ENCODE results near the gene RNU6-1. TPM values are rescaled to one million over a fixed set of nuclear protein-coding genes. Genes with fewer than 3 reads are reported as not detected.

The RNU6-1 gene
- total RNA-seq, 6 experiments from 2014 or later: not detected

DNA sequence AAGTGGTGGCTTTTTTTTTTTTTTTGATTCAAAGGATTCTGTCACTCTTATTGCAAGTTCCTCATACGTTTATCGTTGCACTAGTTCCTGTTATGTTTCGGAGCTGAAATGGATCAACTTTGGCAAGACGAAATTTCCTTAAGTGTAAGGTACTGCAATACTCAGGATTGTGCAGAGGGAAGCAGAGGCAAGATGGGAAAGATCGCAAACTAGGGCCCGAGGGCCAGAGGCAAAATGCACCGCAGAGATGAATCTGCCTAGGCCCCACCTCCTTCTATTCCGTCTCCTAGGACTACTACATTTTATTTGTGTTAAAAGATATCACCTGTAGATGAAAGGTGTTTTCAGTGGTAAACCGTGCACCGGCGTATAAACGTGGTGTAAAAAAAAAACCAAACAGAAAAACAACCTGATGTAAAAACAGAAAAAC, 331 bp downstream of the RNU6-1 start:
- TF ChIP-seq, protein P1, sequence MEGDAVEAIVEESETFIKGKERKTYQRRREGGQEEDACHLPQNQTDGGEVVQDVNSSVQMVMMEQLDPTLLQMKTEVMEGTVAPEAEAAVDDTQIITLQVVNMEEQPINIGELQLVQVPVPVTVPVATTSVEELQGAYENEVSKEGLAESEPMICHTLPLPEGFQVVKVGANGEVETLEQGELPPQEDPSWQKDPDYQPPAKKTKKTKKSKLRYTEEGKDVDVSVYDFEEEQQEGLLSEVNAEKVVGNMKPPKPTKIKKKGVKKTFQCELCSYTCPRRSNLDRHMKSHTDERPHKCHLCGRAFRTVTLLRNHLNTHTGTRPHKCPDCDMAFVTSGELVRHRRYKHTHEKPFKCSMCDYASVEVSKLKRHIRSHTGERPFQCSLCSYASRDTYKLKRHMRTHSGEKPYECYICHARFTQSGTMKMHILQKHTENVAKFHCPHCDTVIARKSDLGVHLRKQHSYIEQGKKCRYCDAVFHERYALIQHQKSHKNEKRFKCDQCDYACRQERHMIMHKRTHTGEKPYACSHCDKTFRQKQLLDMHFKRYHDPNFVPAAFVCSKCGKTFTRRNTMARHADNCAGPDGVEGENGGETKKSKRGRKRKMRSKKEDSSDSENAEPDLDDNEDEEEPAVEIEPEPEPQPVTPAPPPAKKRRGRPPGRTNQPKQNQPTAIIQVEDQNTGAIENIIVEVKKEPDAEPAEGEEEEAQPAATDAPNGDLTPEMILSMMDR (IDR thresholded peaks at IDR 0.05): no peak
- no peak for TF ChIP-seq POLR2A (IDR thresholded peaks at IDR 0.05)
- H3K27me3 ChIP-seq: peaks cover 0 to 15% of the 10 kb centered on the region in 2 donors
- no peaks in the 10 kb centered on the region for H3K36me3 ChIP-seq
- peak; percentile 11 to 34 (median 22) for ATAC-seq
- intact Hi-C loops (cut with DNase I): loop anchor here in 1 of 2 donors (10.0 kb wide), 2 partner anchors 335 to 375 kb away; no protein-coding TSS in a partner anchor
- H3K27ac ChIP-seq: peak overlapping the region; percentile 92 to 93 (median 92)
- 6% methylated on average over 12 of the region's 12 CpGs for WGBS (ENCODE audit: insufficient coverage, low coverage, low lambda C conversion rate, missing lambda C conversion rate)
- no peak for DNase-seq
- peak overlapping the region; percentile 71 to 95 (median 71) for H3K4me3 ChIP-seq
- no peaks in the 10 kb centered on the region for H3K9me3 ChIP-seq
- peaks cover 0 to 32% (median 14%) of the 10 kb centered on the region in 4 donors for H3K4me1 ChIP-seq

DNA sequence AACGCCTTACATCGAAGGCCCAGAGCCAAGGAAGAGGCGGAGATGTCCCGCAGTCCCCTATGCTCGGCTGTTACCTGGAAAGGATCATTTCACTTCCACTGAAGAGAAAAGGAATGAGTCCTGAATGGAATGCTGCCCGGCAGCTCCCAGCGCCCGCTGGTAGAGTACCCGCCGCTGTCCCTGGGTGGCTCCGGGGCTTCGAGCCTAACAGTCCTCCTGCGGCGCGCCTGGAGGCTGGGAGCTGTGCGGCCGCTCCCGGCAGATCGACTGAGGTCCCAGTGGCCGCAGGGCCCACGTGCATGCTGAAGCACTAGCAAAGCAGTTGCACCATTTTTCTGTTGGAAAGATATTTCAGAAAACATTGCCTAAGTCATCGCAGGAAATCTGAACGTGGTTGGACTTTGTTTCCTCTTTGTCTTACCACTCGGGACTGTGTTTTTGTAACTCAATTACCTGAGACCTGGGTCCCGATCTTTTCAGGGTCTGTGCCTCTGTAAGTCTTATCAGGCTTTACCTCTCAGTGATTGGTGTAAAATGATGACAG, 984 bp downstream of the RNU6-1 start:
- peak overlapping the region; percentile 0 to 71 (median 25) for H3K4me3 ChIP-seq
- H3K9me3 ChIP-seq: no peaks in the 10 kb centered on the region
- ATAC-seq (peak; percentile 47 to 62 (median 59)), DNase-seq (peak; percentile 74 to 84 (median 78))
- H3K27me3 ChIP-seq: peaks cover 0 to 18% of the 10 kb centered on the region in 2 donors
- no peaks in the 10 kb centered on the region for H3K36me3 ChIP-seq
- TF ChIP-seq, protein P1 (IDR thresholded peaks at IDR 0.05): peak in 2 of 4 donors; percentile 11 to 22
- TF ChIP-seq POLR2A (IDR thresholded peaks at IDR 0.05): peak; percentile 30
- intact Hi-C loops (cut with DNase I): loop anchor here in 1 of 2 donors (10.0 kb wide), 2 partner anchors 334 to 374 kb away; no protein-coding TSS in a partner anchor
- H3K4me1 ChIP-seq: peaks cover 0 to 37% (median 18%) of the 10 kb centered on the region in 4 donors
- H3K27ac ChIP-seq: peak overlapping the region in 2 of 3 donors; percentile 92 to 93
- WGBS (ENCODE audit: insufficient coverage, low coverage, low lambda C conversion rate, missing lambda C conversion rate): 11% methylated on average over 12 of the region's 25 CpGs

GRCh38 chr15:67836955-67837354, 2.9 kb downstream of the RNU6-1 start:
- H3K9me3 ChIP-seq: no peaks in the 10 kb centered on the region
- DNase-seq (no peak), ATAC-seq (no peak)
- intact Hi-C loops (cut with DNase I): loop anchor here in 1 of 2 donors (10.0 kb wide), 2 partner anchors 332 to 372 kb away; no protein-coding TSS in a partner anchor
- H3K36me3 ChIP-seq: no peaks in the 10 kb centered on the region
- no CpG with 5 or more reads among the region's 2 CpGs for WGBS (ENCODE audit: insufficient coverage, low coverage, low lambda C conversion rate, missing lambda C conversion rate)
- H3K4me1 ChIP-seq: peaks cover 0 to 50% (median 25%) of the 10 kb centered on the region in 4 donors
- TF ChIP-seq, protein P1 (IDR thresholded peaks at IDR 0.05): no peak
- TF ChIP-seq POLR2A (IDR thresholded peaks at IDR 0.05): no peak
- H3K27me3 ChIP-seq: peaks cover 0 to 29% of the 10 kb centered on the region in 2 donors
- no peak overlapping the region for H3K4me3 ChIP-seq
- H3K27ac ChIP-seq: no peak overlapping the region

DNA sequence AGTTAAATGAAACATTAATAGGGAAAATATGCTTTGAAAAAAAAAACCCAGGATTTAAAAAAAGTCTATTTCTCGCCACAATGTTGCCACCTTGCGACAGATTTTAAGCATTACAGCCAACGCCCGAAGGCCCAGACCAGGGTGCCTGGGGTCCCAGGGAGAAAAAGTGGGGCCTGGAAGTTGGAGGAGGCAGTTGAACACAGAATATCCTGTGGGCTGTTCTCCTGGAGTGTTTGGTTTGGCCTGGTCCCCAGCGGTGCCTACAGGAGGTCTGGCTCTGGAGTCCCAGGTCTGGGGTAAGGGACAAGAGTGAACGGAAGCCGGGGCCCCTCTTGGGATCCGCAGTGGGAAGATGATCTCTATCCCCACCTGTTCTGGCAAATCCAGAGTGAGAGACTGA, 3.4 kb downstream of the RNU6-1 start:
- peak overlapping the region; percentile 22 to 29 (median 28) for H3K4me3 ChIP-seq
- intact Hi-C loops (cut with DNase I): loop anchor here in 1 of 2 donors (10.0 kb wide), 2 partner anchors 332 to 372 kb away; no protein-coding TSS in a partner anchor
- 0% methylated on average over 4 of the region's 8 CpGs for WGBS (ENCODE audit: insufficient coverage, low coverage, low lambda C conversion rate, missing lambda C conversion rate)

More for the DNA sequence above, 3.4 kb downstream of the RNU6-1 start:
- no peak for ATAC-seq
- Histone ChIP-seq H3K4me1 (peaks cover 0 to 50% (median 25%) of the 10 kb centered on the region in 4 donors), H3K36me3 (no peaks in the 10 kb centered on the region), H3K9me3 (no peaks in the 10 kb centered on the region), H3K27me3 (peaks cover 0 to 30% of the 10 kb centered on the region in 2 donors), H3K27ac (no peak overlapping the region)
- no peak for DNase-seq
- TF ChIP-seq, protein P1 (IDR thresholded peaks at IDR 0.05): peak; percentile 51 to 80 (median 78)
- TF ChIP-seq POLR2A (IDR thresholded peaks at IDR 0.05): no peak

All from right lobe of liver (tissue), 6 donors.